ENCODE measurements around the gene POLR3A.

Gene POLR3A

DNA sequence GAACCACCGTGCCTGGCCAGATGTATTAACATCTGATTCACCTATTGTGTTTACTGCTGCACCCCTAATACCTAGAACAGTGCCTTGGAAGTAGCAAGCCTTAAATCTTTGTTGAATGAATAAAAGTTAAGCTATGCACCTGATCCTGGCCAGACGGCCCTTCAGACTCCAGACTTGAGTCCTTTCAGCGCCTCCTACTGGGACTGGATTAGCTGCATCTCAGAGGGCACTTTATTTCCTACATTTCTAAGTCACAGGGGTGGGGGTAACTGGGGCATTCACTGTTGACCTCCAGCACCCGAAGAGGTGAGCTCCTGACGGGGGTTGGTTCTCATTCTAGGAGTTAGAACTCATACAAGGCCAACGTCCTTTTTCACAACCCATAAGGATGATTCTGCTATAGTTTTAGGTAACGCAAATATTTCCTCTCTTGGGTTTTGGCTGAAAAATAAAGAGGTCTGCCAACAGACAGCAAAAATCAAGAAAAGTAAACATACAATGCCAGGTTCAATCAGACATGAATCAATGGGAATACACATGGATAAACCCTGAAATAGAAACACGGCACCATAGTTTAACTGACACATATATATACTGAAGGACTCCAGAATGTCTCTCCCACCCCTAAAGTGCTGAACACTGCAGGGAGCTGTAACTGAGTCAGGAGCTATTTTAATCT is 54.8 kb downstream of the POLR3A start:
- no peak for DNase-seq

DNA sequence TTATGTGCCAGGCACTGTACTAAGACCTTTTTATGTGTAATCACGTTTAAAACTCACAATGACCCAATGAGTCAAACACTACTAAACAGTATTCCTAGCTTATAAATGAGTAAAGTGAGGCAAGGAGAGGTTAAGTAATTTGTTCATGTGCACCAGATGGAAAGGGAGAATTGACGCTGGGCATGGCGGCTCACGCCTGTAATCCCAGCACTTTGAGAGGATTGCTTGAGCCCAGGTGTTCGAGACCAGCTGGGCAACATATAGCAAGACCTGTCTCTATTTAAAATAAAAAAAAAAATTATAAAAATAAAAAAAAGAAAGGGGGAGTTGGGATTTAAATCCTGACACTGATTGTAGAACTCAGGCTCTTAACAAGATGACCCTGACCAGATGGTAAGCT is 56.0 kb downstream of the POLR3A start:
- DNase-seq, result no peak

DNA sequence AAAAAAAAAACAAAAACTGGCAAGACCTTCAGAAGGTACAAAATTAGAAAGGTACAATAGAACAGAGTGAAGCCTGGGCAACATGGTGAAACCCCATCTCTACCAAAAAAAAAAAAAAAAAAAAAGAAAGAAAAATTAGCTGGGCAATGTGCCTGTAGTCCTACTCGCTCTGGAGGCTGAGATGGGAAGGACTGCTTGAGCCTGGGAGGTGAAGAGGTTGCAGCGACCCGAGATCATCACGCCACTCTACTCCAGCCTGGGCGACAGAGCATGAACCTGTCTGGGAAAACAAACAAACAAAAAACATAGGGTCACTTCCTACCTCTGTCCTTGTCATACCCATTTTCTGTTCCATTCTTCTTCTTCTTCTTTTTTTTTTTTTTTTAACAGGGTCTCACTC is 57.2 kb downstream of the POLR3A start:
- no peak for DNase-seq

DNA sequence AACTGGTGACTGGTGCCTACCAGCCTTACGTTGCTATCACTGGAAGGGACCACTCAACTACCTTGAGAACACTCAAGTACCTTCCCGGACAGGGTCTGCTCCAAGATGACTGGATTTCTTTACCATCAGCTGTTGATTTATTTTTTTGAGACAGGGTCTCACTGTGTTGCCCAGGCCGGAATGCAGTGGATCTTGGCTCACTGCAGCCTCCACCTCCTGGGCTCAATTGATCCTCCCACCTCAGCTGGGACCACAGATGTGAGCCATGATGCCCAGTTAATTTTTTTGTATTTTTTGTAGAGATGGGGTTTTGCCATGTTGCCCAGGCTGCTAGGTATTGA is 57.5 kb downstream of the POLR3A start:
- DNase-seq, result no peak

DNA sequence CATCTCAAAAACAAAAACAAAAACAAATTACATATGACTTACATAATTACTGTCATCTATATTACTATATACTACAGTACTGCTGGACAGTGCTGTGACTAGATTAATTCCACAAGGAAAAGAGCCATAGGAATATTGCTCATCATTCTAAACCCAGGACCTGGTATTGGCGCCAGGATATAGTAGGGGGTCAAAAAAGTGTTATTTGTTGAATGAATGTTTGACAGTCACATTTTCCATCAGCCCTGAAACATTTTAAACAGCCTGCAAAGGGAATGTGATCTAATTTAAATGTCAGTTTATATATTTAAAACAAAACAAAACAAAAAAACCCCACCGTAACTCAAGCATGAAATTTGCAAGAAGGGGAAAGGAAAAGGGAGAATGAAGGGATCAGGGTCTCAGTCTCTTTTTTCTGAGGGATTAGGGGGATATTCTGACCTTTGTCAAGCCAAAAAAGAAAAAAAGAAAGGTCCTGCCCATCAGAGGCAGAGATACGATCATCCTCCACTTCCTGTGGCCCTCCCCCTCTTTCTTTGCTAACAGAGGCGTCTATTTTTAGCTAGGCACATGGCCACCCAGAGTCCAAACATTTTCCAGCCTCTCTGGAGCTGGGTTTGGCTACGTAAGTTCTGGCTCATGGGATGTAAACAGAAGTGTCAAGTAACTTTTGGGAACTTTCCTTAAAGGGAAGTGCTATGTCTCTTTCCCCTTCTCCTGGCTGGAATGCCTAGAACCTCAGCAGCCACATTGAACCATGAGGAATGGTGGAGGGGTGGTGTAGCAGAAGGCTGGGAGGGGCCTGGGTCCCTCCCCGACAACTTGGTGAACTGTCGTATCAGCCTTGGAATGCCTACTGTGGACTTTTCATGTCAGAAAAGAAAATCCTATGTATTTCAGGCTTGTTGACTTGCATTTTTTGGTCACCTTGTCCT is 58.2 kb downstream of the POLR3A start:
- no peak for DNase-seq

DNA sequence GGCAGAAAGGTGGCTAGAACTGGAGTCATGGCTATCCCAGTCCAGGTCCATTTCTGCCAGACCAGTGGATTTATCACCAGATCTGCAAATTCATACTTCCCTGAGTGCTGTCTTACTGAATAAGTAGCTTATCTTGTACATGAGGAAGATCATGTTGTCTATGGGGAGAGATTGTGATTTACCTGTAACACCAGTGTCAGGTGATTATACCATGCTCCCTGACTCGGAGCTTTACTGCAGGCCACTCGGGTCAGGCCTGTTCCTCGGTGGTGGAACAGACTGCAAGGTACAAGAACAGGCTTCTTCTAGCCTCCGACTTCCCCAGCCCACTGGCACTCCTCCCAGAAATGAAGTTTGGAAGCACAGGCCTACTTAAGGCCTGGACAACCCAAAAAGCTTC is 60.2 kb downstream of the POLR3A start:
- no peak for DNase-seq

DNA sequence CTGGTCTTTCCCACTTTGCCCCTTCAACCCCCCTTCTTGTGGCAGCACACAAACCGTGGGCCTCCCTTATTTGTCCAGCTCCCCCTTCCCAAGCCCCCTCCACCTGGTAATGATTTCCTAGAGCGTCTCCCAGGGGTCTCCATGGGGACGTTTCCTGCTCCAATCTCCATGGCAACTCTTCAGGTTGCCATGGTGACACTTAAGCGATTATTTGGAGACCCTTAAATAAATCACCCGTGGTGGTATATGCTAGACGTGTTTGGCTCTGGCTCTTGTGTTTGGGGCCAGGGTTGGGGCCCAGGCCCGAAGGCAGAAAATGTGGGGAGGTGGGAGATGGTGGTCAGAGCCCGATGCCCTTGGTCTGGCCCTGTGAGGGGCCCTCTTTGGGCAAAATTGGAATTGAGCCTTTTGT is 61.7 kb downstream of the POLR3A start:
- DNase-seq, result no peak

DNA sequence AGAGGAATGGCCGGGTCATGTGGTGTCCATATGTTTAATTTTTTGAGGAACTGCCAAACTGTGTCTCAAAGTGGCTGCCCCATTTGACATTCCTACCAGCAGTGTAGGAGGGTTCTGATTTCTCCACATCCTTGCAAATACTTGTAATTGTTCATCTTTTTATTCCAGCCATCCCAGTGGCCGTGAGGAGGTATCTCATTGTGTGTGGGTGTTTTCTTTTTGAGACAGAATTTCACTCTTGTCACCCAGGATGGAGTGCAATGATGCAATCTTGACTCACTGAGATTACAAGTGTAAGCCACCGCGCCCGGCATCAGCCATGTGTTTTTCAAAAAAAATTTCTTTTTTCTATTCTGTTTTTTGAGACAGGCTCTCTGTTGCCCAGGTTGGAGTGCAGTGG is 64.0 kb downstream of the POLR3A start:
- DNase-seq, result no peak

DNA sequence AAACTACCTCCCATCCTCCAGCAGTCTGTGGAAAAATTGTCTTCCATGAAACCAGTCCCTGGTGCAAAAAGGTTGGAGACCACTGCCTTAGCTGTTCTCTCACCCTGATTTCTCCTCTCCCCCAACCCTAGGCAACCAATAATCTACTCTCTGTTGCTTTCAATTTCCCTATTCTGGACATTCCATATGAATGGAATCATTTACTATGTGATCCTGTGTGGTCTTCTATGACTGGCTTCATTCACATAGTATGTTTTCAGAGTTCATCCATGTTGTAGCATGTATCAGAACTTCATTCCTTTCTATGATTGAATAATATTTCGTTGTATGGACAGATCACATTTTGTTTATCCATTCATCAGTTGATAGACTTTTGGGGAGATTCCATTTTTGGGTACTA is 64.5 kb downstream of the POLR3A start:
- DNase-seq, result no peak

DNA sequence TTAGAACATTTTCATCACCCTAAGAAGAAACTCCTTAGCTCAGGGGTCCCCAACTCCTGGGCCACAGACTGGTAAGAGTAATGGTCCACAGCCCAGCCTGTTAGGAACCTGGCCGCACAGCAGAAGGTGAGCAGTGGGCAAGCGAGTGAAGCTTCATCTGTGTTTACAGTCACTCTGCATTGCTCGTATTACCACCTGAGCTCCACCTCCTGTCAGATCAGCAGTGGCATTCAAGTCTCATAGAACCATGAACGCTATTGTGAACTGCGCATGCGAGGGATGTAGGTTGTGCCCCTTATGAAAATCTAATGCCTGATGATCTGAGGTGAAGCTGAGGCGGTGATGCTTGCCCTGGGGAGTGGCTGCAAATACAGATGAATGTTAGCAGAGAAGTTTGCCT is 65.4 kb downstream of the POLR3A start:
- no peak for DNase-seq

DNA sequence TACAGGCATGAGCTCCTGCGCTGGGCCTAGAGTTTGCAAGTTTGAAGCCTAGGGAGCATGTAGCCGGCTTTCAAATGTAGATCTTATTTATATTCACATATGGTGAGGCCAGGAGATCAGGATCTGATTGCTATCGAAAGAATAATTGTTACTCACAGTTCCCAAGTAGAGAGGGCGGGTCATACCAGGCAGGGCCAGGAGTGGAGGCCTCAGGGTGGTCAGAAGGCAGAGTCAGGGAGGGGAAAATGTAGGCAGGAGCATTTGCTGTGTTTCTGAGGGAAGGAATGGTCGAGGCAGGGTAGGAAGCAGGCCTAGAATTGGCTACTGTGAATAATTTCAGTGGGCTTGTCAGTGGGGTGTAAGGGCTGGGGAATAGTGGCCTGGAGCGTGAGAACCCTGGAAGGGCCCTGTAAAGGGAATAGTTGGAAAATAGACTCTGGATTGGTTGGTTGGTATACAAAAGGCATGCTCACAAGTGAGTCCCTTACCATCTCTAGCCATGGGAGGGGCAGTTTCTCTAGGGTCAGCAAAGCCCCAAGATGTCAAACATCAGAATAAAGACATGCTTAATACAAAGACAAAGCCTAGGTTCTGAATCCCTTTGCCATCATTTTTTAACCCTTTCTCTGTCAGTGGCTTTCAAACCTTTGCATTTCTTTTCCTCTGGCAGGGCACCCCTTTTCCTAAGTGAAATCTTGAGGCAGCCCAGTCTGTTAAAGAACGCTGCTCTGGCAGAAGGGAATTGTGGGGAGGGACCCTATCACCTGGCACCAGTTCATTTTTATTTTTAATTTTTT is 66.8 kb downstream of the POLR3A start:
- no peak for DNase-seq

DNA sequence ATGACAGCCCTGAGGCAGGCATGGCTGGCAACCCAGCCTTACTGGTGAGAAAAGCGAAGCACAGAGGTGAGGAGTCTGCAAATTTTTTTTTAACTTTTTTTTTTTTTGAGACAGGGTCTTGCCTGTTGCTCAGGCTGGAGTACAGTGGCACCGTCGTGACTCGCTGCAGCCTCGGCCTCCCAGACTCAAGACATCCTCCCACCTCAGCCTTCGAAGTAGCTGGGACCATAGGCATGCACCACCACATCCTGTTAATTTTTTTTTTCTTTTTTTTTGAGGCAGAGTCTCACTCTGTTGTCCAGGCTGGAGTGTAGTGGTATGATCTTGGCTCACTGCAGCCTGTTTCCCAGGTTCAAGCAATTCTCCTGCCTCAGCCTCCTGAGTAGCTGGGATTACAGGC is 67.6 kb downstream of the POLR3A start:
- no peak for DNase-seq

DNA sequence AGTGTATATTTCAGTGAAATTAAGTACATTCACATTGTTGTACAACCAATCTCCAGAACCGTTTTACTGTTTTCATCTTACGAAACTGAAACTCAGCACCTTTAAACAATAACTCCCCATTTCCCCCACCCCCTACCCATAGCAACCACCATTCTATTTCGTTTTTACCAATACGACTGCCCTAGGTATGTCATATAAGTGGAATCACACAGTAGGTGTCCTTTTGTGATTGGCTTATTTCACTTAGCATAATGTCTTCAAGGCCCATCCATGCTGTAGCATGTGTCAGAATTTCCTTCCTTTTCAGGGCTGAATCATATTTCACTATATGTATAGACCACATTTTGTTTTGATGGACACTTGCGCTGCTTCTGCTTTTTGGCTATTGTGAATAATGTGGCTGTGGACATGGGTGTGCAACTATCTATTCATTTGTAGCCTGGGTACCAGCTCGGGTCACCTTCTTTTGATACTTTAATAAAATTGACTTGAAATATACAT is 68.4 kb downstream of the POLR3A start:
- DNase-seq, result no peak

DNA sequence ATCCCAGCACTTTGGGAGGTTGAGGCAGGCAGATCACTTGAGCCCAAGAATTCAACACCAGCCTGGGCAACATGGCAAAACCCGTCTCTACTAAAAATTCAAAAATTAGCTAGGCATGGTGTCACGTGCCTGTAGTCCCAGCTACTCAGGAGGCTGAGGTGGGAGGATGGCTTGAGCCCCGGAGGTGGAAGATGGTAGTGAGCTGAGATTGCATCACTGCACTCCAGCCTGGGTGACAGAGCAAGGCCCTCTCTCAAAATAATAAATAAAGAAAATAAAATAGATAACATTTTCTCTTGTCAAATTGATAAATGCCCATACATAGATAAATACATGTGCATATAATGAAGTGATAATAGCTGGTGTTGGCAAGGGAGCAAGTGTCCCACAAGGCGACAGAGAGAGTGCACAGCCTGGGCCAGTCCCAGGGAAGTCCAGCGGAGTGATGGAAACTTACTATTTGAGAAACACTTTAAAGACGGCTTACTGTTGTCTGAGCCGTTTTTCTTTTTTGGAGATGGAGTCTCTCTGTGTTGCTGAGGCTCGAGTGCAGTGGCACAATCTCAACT is 69.3 kb downstream of the POLR3A start:
- DNase-seq, result no peak

DNA sequence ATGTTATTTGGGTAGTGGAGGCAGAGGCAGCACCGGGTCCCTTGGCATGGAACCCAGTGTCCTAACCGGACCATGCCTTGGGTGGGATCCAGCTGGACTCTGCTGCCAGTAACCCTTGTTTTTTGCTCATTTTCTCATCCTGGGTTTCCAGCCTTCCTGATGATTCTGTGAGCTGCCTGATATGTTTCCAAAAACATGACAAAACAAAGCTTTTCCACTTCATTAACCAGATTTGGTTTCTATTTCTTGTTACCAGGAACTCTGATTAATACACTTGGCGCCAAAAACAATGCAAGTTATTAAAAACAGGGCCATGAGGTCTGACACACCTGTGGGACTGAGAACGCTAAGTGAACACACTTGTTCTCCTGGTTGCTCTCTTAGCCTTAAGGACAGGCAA is 69.9 kb downstream of the POLR3A start:
- no peak for DNase-seq

DNA sequence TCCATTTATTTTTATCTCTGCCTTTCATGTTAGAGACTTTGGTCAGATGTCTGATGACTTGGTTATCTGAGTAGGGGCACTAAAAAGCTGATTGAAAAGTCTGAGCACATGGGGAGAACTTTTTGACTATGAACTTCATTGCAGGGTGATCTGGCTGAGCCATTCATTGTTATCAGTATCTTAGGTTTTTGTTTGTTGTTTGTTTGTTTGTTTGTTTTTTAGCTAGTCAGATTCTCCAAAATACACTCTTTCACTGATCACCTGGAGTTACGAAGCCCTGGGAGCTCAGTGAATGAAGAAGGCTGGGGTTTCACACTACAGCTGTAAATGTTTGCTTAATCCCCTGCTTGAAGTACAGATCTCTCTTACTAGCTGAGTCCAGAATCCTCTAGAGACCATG is 74.2 kb downstream of the POLR3A start:
- no peak for DNase-seq

DNA sequence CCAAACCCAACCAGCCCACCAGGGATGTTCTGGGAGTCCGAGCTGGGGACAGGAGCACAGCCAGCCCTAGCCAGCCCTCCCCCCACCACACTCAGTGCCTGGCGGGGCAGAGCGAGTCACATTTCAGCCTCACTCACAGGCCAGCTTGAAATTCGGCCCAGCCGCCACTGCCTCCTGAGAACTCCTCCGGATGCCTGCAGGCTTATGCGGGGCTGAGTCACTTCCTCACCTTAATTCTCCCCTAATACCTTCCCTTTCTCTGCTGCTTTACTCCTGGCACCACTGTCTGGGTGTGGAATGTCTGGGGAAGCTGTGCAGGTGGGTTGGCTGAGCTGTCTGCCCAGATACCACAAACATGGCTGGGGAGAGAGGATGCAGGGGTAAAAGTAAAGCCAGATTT is 80.1 kb downstream of the POLR3A start:
- no peak for DNase-seq

DNA sequence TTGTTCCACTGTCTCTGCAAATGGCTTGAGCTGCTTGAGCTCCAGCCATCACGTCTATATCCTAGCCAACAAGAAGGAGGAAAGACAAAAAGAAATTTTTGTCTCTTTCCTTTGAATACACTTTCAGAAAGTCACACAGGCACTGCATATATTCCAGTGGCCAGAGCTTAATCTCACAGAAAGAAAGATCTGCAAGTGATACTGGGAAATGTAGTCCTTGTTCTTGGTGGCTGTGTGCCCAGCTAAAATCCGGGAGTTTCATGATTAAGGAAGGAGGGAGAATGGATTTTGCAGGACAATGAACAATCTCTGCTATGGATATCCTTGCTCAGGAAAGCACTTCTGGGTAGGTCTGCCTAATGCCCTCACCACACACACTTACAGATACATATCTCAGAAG is 83.2 kb downstream of the POLR3A start:
- DNase-seq, result no peak

DNA sequence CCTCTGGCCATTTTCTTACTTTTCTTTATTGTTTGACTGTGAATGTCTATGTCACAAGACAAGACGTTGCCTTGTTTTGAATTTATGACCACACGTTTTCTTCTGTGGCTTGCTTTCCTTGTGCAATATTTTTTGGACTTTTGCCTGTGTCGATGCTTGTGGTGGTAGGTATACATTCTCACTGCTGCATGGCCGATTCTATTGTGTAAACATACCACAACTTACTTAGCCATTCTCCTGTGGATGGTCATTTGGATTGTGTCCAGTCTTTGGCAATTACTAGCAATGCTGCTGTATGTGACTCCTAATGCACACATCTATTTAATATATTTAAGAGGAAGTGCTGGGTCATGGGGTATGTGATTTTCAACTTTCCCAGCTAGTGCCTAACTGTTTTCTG is 84.8 kb downstream of the POLR3A start:
- no peak for DNase-seq

DNA sequence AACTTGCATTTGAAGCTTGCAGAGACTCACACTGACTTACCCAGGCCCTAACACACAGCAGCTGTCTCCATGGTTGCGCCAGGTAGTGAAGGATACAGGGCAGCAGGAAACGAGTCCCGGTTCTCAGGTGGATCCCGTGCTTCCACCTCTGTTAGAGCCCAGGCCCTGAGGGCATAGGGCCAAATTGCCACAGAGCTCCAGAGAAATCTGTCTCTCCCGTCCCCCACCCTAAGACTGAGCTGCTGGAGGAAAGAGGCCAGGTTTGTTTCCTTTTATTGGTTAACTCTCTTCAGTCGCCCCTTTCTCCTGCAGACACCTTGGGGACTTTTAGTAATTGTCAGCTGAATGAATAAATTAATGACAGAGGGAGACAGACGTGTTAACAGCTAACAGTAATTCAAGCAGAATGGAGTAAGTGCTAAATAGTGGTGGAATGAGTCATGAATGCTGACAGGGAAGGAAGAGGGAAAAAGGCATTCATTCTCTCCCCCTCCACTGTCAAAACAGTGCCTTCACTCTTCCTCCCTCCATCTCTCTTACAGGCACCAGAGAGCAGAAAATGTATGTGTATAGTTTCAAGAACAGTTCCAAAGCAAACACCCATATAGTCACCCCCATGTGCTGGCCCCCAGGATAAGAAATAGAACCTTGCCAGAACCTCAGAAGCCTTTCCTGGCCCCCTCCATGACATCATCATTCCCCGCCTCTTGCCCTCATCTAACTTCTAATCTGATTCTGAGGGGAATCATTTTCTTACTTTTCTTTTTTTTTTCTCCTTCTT is 86.0 kb downstream of the POLR3A start:
- DNase-seq, result no peak

DNA sequence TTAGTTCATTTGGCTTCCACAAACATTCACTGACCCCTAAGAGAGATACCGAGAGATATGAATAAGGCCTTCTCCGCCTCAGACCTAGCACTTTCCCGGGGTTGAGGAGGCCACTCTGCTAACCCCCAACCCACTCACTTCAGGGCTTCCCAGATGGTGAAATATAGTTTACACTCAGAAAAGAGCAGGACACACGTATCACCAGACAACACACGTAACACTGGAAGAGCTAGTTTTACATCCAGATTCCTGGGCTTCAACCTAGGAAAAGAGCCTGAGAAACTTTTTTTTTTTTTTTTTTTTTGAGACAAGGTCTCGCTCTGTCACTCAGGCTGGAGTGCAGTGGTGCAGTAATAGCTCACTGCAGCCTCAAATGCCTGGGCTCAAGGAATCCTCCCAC is 87.5 kb downstream of the POLR3A start:
- no peak for DNase-seq

DNA sequence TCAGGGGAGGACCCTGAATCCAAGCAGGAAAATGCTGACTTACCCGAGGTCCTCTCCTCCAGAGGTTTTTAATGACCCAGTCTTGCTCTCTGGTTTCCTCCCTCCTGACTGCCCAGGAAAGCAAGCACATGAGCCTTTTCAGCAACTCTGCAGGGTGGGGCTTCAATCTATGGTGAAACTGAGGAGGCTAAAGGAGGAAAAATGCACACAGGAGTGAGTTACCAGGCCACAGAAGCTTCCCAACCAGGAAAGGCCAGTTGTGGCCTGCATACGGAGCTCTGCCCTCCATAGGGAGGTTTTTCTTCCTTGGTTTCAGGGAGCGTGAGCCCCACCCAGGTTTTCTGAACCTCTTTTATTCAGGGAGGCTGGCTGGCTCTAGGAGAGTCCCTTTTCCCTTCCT is 88.7 kb downstream of the POLR3A start:
- no peak for DNase-seq

Measured in RPMI8226 (cell line).